Common myeloid progenitor, CD34-positive (primary cell): ENCODE data around the gene TCF7.

ENCODE experiments used
- CTCF ChIA-PET: fragments of 350-600 bp; sonication (Branson Sonifier 250); formaldehyde crosslinking; loops from one replicate; lab custom pipeline; 2021; ENCODE audit warnings: antibody characterized with exemption; lab: Charles Lee
- POLR2A ChIA-PET: fragments of 350-600 bp; sonication (Branson Sonifier 250); formaldehyde crosslinking; loops from one replicate; lab custom pipeline; 2021; ENCODE audit warnings: antibody characterized with exemption; lab: Charles Lee
- DNase-seq, 3 donors: peaks; one replicate each; pipeline versions ENCODE4 v3.0.0 to v3.0.0-alpha.2; 2013
- H3K27ac ChIP-seq, 2 experiments: 1 replicate in 1 of 2; 2 replicates in 1 of 2; pipeline ENCODE4 v1.7.0; 2013; ENCODE audit warnings: inconsistent platforms in 2 of 2, low read length in 2 of 2, mild to moderate bottlenecking in 2 of 2, low read depth in 1 of 2, moderate library complexity in 1 of 2; ENCODE audit not compliant: severe bottlenecking in 2 of 2, insufficient read depth in 1 of 2, poor library complexity in 1 of 2
- H3K27me3 ChIP-seq, 5 experiments: replicated peaks in 2 of 5; 1 replicate in 3 of 5; 2 replicates in 2 of 5; pipeline versions ENCODE4 v1.6.1 to v1.7.0; 2013; ENCODE audit warnings: low read length in 4 of 5, mild to moderate bottlenecking in 2 of 5, moderate library complexity in 2 of 5, inconsistent platforms in 1 of 5; ENCODE audit not compliant: insufficient read depth in 5 of 5, control insufficient read depth in 4 of 5
- H3K36me3 ChIP-seq, 4 experiments: 1 replicate in 2 of 4; 2 replicates in 2 of 4; pipeline versions ENCODE4 v1.6.1 to v1.7.0; 2013; ENCODE audit warnings: low read length in 3 of 4, control low read depth in 1 of 4, mild to moderate bottlenecking in 1 of 4; ENCODE audit not compliant: control insufficient read depth in 4 of 4, insufficient read depth in 4 of 4
- H3K4me1 ChIP-seq, 4 experiments: 1 replicate in 3 of 4; 2 replicates in 1 of 4; pipeline versions ENCODE4 v1.6.1 to v1.7.1; 2013; ENCODE audit warnings: low read length in 3 of 4, mild to moderate bottlenecking in 3 of 4, control low read depth in 1 of 4, inconsistent platforms in 1 of 4, moderate library complexity in 1 of 4; ENCODE audit not compliant: control insufficient read depth in 4 of 4, insufficient read depth in 4 of 4; ENCODE audit errors: control extremely low read depth in 1 of 4
- H3K4me3 ChIP-seq, 7 experiments: 1 replicate in 4 of 7; 2 replicates in 3 of 7; pipeline versions ENCODE4 v1.5.1 to v1.7.0; 2013; ENCODE audit warnings: mild to moderate bottlenecking in 7 of 7, low read length in 6 of 7, moderate library complexity in 6 of 7, inconsistent platforms in 2 of 7, low read depth in 2 of 7, control low read depth in 1 of 7; ENCODE audit not compliant: insufficient read depth in 4 of 7, control insufficient read depth in 1 of 7; ENCODE audit errors: extremely low read depth in 1 of 7
- H3K9me3 ChIP-seq, 5 experiments: 1 replicate in 4 of 5; 2 replicates in 1 of 5; pipeline versions ENCODE4 v1.6.1 to v1.7.1; 2013; ENCODE audit warnings: low read length in 4 of 5, mild to moderate bottlenecking in 2 of 5, inconsistent platforms in 1 of 5, low read depth in 1 of 5, moderate library complexity in 1 of 5; ENCODE audit not compliant: control insufficient read depth in 4 of 5, insufficient read depth in 2 of 5; ENCODE audit errors: control extremely low read depth in 1 of 5
- WGBS: methylation state at CpG from one replicate; pipeline ENCODE4 v1.1.5; 2013; ENCODE audit not compliant: insufficient coverage; 5-methylcytosine and 5-hydroxymethylcytosine counted together

TCF7 gene

DNA sequence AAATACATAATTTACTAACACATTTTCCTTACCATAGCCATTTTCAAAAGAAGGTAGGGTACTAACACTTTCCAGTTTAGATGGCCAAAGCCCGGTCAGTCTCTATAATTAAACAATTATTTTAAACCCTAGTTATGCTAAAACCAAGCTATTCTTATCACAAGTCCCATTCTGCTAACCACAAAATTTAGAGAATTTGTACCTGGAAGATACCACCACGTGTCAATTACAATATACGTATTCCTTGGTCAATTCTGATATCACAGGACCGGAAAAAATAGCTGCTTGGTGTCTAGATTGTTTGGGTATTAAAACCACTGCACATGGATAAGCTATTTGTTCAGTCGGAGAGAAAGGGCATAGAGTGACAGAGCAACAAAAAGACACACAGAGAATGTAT lies 81.2 kb downstream of the TCF7 start:
- no peak for DNase-seq
- H3K27ac ChIP-seq: no peak overlapping the region
- POLR2A ChIA-PET: interaction anchor here (1.5 kb wide), 1 partner anchor 18 kb away, joined by 4 read pairs; no protein-coding TSS in a partner anchor
- H3K36me3 ChIP-seq: peaks cover 20 to 52% (median 38%) of the 10 kb centered on the region in 4 experiments
- no peaks in the 10 kb centered on the region for H3K9me3 ChIP-seq
- H3K27me3 ChIP-seq: no peaks in the 10 kb centered on the region
- 44% methylated on average over 1 of the region's 5 CpGs for WGBS
- H3K4me3 ChIP-seq: no peak overlapping the region
- no peaks in the 10 kb centered on the region for H3K4me1 ChIP-seq
- CTCF ChIA-PET: interaction anchor here (0.9 to 3.0 kb wide), 4 partner anchors 8 to 93 kb away, joined by 4 to 15 read pairs (median 10); no protein-coding TSS in a partner anchor
